ENCODE results near the gene TMEM218.

TMEM218 gene

GRCh38 chr11:125111343-125112207, at the start of gene TMEM218:
Gene TMEM218, minus strand, starts transcription at chr11:125111626. Its CDS starts 9,385 bp downstream, at chr11:125102241.
- peak; percentile 61 to 100 (median 98) for DNase-seq

GRCh38 chr11:125157953-125158680, 46.7 kb upstream of the TMEM218 start:
- DNase-seq: no peak

- no peak for DNase-seq
Observed at GRCh38 chr11:125157118-125157733, 45.8 kb upstream of the TMEM218 start.

- peak in 1 of 51 donors; percentile 29 for DNase-seq
Observed at GRCh38 chr11:125156346-125157117, 45.1 kb upstream of the TMEM218 start.

- DNase-seq: no peak
Observed at GRCh38 chr11:125155767-125156166, 44.3 kb upstream of the TMEM218 start.

- DNase-seq: no peak
Observed at GRCh38 chr11:125155100-125155444, 43.6 kb upstream of the TMEM218 start.

GRCh38 chr11:125154378-125155099, 43.1 kb upstream of the TMEM218 start:
- no peak for DNase-seq

- no peak for DNase-seq
Observed at GRCh38 chr11:125153837-125154236, 42.4 kb upstream of the TMEM218 start.

GRCh38 chr11:125148743-125149142, 37.3 kb upstream of the TMEM218 start:
- DNase-seq: no peak

- no peak for DNase-seq
Observed at GRCh38 chr11:125148011-125148410, 36.6 kb upstream of the TMEM218 start.

- DNase-seq: no peak
Observed at GRCh38 chr11:125147280-125147679, 35.9 kb upstream of the TMEM218 start.

- DNase-seq: no peak
Observed at GRCh38 chr11:125146232-125146631, 34.8 kb upstream of the TMEM218 start.

GRCh38 chr11:125141686-125142535, 30.5 kb upstream of the TMEM218 start:
- DNase-seq: peak in 32 of 51 donors; percentile 6 to 57 (median 26)

GRCh38 chr11:125141178-125141577, 29.8 kb upstream of the TMEM218 start:
- no peak for DNase-seq

- DNase-seq: no peak
Observed at GRCh38 chr11:125140233-125140632, 28.8 kb upstream of the TMEM218 start.

GRCh38 chr11:125139778-125140177, 28.4 kb upstream of the TMEM218 start:
- no peak for DNase-seq

- DNase-seq: no peak
Observed at GRCh38 chr11:125138966-125139365, 27.5 kb upstream of the TMEM218 start.

- DNase-seq: no peak
Observed at GRCh38 chr11:125136001-125136400, 24.6 kb upstream of the TMEM218 start.

- no peak for DNase-seq
Observed at GRCh38 chr11:125132596-125132995, 21.2 kb upstream of the TMEM218 start.

- DNase-seq: no peak
Observed at GRCh38 chr11:125132071-125132470, 20.6 kb upstream of the TMEM218 start.
